HT1080 (cell line): ENCODE data around the gene SAT2. TPM values are rescaled to one million over a fixed set of nuclear protein-coding genes. Genes with fewer than 3 reads are reported as not detected.

Source experiments
- DNase-seq: peaks from one replicate; pipeline ENCODE4 v3.0.0-alpha.2; 2015; ENCODE audit warnings: low read depth
- total RNA-seq: library from RNA; depleted of rRNA; stranded (reverse); fragments of >200 nt; shearing (Covaris generic); gene quantifications from 2 replicates; pipeline ENCODE4 v1.2.3, GENCODE V29; 2014

SAT2 gene
- total RNA-seq, 1 experiment from 2014 or later, result 20.8 TPM

DNA sequence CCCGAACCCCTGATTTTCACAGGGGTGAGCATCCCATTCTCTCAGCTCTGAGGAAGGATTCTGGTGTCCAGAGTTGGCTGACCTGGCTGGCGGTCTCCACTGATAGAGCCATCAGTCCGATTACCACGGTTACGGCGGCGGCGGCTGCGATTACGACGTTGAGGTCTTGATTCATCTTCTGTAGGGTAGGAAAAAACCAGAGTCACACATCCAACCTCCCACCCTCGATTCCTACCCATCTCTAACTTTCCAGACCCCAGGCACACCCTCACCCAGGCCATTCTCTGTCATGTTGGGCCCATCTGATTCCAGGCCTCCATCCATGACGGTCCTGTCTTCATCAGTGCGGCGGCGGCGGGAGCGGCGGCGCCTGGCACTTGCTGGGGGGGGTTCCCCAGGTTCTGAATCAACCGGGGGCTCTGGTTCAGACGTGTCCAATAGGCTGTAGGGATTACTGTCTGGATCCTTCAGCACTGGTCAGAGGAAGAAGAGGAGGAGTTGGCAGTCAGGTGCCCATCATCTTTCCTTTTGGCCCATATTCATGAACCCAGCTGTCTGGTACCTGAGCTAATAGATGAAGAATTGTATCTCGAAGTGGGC is 35.1 kb downstream of the SAT2 start:
- no peak for DNase-seq

DNA sequence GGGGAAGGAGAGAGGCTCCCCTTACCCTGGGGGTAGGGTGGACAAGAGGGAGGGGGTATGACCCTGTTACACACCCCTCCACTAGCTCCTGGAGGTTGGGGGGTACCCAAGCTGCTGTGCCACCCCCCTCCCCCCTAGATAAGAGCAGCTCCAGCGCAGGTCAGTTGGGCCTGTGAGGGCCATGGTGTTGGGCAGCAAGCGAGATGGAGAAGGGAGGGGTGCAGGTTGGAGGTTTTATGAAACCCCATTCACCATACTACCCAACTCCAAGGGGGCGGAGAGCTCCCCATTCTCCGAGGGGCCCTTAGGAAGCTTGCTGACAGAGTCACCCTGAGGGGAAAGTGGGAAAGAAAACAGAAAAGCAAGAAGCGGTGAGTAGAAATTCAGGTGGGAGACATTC is 36.0 kb downstream of the SAT2 start:
- DNase-seq, result no peak

DNA sequence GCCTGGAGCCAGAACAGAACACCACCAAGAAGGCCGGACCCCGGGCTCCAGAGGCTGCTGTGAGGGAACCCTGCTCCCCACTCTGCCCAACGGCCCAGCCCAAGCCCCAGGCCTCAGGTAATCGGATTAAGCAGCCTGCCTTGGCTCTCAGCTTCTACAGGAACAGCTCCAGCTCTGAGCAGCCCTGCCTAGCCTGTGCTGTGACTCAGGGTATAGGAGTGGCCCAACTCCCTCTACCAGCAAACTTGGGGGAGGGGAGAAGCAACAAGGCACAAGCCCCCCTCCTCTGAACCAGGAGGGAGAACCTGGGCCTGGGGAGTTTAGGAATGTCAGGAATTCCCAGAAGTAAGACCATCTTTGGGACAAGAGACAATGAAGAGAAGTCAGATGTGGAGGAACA is 36.9 kb downstream of the SAT2 start:
- DNase-seq, result peak; percentile 64

- DNase-seq, result peak; percentile 57
Observed at GRCh38 chr17:7589891-7590691, 37.5 kb downstream of the SAT2 start, which contains the start of gene SOX15. Gene SOX15, minus strand, starts transcription at chr17:7590094. Its CDS starts 418 bp downstream, at chr17:7589676.

GRCh38 chr17:7589204-7589868 is 38.3 kb downstream of the SAT2 start:
- no peak for DNase-seq

DNA sequence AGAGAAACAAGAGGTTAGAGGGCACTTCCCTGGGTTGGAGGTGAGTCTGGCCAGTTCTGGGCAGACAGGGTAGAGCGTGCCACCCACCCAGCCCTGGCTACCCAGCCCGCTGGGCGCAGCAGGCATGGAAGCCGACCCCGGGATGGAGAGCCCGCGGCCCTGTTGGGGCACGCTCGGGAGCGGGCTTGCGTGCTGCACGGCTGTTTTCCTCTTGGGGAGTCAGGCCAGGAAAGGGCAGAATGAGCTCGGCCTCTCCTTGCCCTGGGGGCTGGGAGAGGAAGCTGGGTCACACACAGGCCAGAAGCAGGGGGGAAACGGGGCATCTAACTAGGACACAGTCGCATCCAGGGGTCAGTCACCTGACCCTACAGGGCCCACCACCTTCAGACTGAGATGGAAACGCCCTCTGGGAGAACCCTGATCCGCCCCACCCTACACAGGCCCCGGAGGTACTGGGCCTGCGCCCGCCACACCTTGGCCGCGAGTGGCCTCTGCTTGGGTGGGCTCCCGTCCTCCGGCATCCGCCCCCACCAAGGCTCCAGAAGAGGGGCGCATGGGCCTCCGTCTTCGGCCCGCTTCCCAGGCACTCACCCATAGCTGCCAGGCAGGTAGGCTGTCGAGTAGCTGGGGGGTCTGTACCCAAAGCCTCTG is 38.9 kb downstream of the SAT2 start:
- DNase-seq, result no peak

DNA sequence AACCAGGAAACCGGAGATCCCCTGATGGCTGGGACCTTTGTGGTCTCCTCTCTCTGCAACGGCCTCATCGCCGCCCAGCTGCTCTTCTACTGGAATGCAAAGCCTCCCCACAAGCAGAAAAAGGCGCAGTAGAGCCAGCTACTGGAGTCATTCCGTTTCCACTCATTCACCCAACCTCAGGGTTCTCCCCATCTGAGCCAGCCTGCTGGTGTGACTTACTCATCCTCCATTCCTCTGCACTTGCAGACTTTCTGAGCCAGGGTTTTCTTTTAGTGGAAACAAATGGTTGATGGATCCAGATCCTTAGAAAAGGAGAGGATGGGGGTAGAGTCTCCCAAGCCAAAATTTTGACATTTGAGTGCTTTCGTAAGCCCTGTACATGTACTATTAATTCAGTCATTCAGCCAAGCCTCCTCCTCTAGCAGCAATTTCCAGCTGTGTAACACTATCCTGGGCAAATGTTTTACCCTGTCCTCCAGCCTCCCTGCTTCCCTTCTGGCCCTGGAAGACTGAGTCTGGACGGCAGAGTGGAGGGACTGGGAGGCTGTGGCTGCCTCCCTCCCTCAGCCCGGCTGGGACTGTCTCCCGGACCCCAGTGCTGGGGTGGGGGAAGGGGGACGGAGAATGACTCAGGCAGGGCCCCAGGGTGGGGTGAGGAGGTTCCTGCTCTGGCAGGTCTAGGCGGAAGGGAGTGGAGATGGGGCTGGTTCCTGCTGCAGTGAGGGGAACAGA is 40.0 kb downstream of the SAT2 start:
- DNase-seq, result peak; percentile 88

- peak; percentile 80 for DNase-seq
Observed at GRCh38 chr17:7586673-7587419, 40.8 kb downstream of the SAT2 start.

DNA sequence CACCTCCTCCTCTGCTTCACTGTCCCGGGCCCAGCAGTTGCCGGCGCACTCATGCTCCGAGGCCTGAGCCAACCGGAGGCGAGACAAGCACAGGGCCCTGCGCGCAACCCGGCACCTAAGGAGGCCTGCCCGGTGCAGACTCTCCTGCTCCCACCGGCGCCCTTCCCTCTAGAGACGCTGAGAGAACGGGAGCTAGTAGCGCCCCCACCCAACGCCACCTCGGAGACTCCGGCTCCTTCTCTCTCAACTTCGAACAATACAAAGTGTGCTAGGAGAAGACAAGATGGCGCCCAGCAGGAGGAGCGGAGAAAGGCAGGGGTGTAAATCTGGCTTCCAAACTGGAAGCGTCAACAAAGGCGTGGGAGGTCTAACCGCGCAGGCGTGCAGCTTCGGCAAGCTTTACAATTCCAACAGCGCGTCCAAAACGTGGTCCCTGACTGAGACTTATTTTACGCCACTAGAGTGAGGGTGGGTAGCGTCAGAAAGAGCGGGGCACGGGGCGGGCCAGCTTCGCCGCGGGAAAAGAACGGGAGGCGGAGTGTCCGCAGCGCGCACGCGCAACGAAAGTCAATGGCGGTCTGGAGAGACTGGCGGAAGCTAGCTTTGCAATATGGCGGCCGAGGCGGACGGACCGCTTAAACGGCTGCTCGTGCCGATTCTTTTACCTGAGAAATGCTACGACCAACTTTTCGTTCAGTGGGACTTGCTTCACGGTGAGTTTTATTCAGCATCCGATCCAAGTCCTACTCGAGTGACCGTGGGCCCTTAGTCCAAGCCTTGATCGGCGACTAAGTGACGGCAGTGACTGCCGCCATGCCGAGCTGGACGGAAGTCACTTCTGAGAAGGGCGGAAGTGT is 44.1 kb downstream of the SAT2 start, which contains the start of gene MPDU1:
TSS of gene MPDU1 (plus strand) at position 600 of the 857 bp plus-strand sequence. CDS start at position 611, 11 bp downstream.
- peak; percentile 94 for DNase-seq

- no peak for DNase-seq
Observed at GRCh38 chr17:7582396-7583252, 45.0 kb downstream of the SAT2 start.

DNA sequence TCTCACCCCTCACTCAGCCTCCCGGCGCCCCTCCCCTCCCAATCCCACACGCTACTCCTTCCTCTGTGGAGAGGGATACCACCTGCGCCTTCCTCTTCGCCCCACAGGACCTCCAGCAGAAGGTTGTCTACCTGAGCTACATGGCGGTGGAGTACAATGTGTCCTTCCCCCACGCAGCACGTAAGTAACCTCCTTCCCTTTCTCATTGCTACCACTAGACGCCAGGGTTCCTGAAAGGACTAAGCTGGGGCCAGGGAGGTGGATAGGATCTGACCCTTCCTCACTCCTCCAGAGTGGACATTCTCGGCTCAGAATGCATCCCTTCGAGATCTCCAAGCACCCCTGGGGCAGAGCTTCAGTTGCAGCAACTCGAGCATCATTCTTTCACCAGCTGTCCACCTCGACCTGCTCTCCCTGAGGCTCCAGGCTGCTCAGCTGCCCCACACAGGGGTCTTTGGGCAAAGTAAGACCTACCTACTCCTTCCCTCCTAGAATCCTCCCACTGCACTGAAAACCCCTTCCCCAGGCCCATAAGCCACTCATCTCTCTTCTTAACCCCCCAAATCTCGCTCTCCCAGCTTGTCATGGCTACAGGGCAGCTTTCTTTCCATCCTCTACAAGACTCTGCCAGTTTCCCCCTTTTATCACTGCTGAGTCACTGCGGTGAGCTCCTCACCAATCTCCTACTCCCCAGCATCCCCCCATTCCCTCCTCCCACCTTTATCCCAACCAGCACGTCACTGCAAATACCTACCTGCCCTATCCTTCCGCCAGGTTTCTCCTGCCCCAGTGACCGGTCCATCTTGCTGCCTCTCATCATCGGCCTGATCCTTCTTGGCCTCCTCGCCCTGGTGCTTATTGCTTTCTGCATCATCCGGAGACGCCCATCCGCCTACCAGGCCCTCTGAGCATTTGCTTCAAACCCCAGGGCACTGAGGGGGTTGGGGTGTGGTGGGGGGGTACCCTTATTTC is 46.7 kb downstream of the SAT2 start:
- no peak for DNase-seq

GRCh38 chr17:7579834-7580603 is 47.6 kb downstream of the SAT2 start:
- no peak for DNase-seq

GRCh38 chr17:7579001-7579833 is 48.4 kb downstream of the SAT2 start, which contains the start of gene CD68:
Gene CD68, plus strand, starts transcription at chr17:7579638. Its CDS starts 40 bp downstream, at chr17:7579678.
- peak; percentile 99 for DNase-seq

DNA sequence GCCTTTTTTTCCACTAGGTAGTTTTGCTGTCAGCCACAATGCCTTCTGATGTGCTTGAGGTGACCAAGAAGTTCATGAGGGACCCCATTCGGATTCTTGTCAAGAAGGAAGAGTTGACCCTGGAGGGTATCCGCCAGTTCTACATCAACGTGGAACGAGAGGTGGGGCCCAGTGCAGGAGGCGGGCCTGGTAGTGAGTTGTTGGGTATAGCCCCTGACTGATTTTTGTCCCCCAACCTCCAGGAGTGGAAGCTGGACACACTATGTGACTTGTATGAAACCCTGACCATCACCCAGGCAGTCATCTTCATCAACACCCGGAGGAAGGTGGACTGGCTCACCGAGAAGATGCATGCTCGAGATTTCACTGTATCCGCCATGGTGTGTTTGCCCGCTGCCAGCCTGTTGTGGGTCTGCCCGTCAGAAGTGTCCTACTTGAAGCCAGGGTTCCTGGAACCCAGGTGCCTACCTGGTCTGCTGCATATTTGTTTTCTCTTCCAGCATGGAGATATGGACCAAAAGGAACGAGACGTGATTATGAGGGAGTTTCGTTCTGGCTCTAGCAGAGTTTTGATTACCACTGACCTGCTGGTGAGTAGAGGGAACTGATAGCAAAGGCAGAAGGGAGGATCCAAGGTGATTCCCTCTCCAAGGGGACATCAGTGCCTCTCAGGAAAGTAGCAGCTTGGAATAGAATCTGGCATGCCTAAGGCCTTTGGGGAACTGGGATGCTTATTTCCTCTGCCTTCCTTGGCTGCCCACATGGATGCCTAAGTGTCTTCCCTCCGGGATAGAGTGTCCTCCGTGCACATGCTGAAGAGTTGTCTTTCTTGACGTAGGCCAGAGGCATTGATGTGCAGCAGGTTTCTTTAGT is 50.1 kb downstream of the SAT2 start:
- DNase-seq, result no peak
